ENCODE results near the gene AZU1.
"Not testable (repeated sequence)": the region's sequence is repeated elsewhere in the genome, so short reads cannot be mapped to it uniquely, and the experiment has no call there.

DNA sequence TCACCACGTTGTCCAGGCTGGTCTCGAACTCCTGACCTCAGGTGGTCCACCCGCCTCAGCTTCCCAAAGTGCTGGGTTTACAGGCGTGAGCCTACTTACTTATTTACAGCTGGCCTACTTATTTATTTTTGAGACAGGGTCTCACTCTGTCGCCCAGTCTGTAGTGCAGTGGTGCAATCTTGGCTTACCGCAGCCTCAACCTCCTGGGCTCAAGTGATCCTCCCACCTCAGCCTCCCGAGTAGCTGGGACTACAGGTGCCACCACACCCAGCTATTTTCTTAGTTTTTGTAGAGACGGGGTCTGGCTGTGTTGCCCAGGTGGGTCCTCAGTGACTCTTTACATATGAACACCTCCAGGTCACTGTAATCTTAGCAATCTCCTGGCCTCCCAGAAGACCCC is 21.6 kb downstream of the AZU1 start:
- TF ChIP-seq, protein P1, sequence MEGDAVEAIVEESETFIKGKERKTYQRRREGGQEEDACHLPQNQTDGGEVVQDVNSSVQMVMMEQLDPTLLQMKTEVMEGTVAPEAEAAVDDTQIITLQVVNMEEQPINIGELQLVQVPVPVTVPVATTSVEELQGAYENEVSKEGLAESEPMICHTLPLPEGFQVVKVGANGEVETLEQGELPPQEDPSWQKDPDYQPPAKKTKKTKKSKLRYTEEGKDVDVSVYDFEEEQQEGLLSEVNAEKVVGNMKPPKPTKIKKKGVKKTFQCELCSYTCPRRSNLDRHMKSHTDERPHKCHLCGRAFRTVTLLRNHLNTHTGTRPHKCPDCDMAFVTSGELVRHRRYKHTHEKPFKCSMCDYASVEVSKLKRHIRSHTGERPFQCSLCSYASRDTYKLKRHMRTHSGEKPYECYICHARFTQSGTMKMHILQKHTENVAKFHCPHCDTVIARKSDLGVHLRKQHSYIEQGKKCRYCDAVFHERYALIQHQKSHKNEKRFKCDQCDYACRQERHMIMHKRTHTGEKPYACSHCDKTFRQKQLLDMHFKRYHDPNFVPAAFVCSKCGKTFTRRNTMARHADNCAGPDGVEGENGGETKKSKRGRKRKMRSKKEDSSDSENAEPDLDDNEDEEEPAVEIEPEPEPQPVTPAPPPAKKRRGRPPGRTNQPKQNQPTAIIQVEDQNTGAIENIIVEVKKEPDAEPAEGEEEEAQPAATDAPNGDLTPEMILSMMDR (conservative IDR thresholded peaks at IDR 0.05; ENCODE audit: low read depth, low read length): not testable (repeated sequence)
- not testable (repeated sequence) for TF ChIP-seq EZH2 (IDR thresholded peaks at IDR 0.05; ENCODE audit: low read length, unreplicated experiment); EZH2phosphoT487 (IDR thresholded peaks at IDR 0.05; ENCODE audit: borderline replicate concordance, low read length)
